Measurements from ENCODE around the gene CHTOP.

DNA sequence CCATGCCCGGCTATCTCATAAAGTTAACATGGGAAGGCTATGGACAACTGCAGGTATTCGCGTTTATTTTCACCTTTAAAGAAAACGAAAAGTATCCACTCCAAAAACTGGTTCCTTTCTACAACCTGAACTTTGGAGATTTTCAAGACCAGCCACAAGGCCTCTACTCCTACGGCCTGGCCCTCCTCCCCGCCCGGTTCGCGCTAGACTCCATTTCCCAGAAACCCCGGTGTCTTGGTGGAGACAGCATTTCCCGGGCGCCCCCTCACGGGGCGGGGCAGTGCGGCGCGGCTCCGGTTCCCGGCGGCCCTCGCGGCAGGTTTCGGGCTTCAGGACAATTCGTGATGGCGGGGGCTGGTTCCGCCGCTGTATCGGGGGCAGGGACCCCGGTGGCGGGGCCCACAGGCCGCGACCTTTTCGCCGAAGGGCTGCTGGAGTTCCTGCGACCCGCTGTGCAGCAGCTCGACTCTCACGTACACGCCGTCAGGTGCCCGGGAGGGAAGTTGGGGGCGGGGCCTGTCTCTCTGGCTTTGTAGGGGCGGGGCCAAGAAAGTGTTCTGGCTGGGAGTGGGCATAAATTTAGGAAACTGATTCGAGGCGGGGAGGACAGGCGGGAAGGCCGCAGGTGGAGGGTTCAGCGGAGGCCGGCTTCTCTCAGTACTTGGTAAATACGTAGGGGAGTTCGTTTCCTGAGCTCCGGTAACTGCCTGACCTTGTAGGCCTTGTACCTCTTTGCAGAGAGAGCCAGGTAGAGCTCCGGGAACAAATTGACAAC is 24.7 kb downstream of the CHTOP start, which contains the start of gene SNAPIN:
- TF ChIP-seq, protein P1, sequence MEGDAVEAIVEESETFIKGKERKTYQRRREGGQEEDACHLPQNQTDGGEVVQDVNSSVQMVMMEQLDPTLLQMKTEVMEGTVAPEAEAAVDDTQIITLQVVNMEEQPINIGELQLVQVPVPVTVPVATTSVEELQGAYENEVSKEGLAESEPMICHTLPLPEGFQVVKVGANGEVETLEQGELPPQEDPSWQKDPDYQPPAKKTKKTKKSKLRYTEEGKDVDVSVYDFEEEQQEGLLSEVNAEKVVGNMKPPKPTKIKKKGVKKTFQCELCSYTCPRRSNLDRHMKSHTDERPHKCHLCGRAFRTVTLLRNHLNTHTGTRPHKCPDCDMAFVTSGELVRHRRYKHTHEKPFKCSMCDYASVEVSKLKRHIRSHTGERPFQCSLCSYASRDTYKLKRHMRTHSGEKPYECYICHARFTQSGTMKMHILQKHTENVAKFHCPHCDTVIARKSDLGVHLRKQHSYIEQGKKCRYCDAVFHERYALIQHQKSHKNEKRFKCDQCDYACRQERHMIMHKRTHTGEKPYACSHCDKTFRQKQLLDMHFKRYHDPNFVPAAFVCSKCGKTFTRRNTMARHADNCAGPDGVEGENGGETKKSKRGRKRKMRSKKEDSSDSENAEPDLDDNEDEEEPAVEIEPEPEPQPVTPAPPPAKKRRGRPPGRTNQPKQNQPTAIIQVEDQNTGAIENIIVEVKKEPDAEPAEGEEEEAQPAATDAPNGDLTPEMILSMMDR (IDR thresholded peaks at IDR 0.05): peak; percentile 11 to 41 (median 20)
- peak; percentile 3 for TF ChIP-seq POLR2A (IDR thresholded peaks at IDR 0.05)
